HG03342 (cell line): ENCODE measurements around the gene HIGD1A.

Experiments used
- ATAC-seq: cut with Tn5 transposase; IDR thresholded peaks from one replicate; pipeline ENCODE4 v1.9.1; 2021; ENCODE audit warnings: mild to moderate bottlenecking, moderate library complexity; ENCODE audit not compliant: unreplicated experiment

Gene HIGD1A

GRCh38 chr3:42762046-42762724 lies 42.1 kb downstream of the HIGD1A start:
- no peak for ATAC-seq

- ATAC-seq: no peak
Observed at GRCh38 chr3:42758126-42758525, 46.2 kb downstream of the HIGD1A start.

- ATAC-seq: no peak
Observed at GRCh38 chr3:42756681-42757213, 47.5 kb downstream of the HIGD1A start.

GRCh38 chr3:42755681-42756578 lies 48.4 kb downstream of the HIGD1A start:
- no peak for ATAC-seq

- no peak for ATAC-seq
Observed at GRCh38 chr3:42753757-42754156, 50.5 kb downstream of the HIGD1A start.

- no peak for ATAC-seq
Observed at GRCh38 chr3:42752961-42753360, 51.3 kb downstream of the HIGD1A start.

- ATAC-seq: no peak
Observed at GRCh38 chr3:42752441-42752840, 51.8 kb downstream of the HIGD1A start.

- ATAC-seq: no peak
Observed at GRCh38 chr3:42751609-42752008, 52.7 kb downstream of the HIGD1A start.

- ATAC-seq: no peak
Observed at GRCh38 chr3:42750834-42751233, 53.5 kb downstream of the HIGD1A start.

GRCh38 chr3:42749753-42750231 lies 54.5 kb downstream of the HIGD1A start:
- ATAC-seq: no peak

GRCh38 chr3:42749025-42749752 lies 55.1 kb downstream of the HIGD1A start:
- no peak for ATAC-seq

GRCh38 chr3:42747581-42747980 lies 56.7 kb downstream of the HIGD1A start:
- ATAC-seq: no peak

- no peak for ATAC-seq
Observed at GRCh38 chr3:42746455-42747450, 57.5 kb downstream of the HIGD1A start.

GRCh38 chr3:42745776-42746454 lies 58.4 kb downstream of the HIGD1A start:
- no peak for ATAC-seq

- no peak for ATAC-seq
Observed at GRCh38 chr3:42745291-42745745, 59.0 kb downstream of the HIGD1A start.

GRCh38 chr3:42743204-42743995 lies 60.9 kb downstream of the HIGD1A start:
- ATAC-seq: no peak

- ATAC-seq: no peak
Observed at GRCh38 chr3:42742688-42743087, 61.6 kb downstream of the HIGD1A start.

- ATAC-seq: no peak
Observed at GRCh38 chr3:42742259-42742658, 62.0 kb downstream of the HIGD1A start.
